Type B pancreatic cell (in vitro differentiated cells): ENCODE data around the gene POP7. TPM values are rescaled to one million over a fixed set of nuclear protein-coding genes. Genes with fewer than 3 reads are reported as not detected.

Experiments used
- total RNA-seq: library from RNA; stranded (reverse); gene quantifications from 2 replicates; pipeline ENCODE4 v1.2.1, GENCODE V29; 2021; ENCODE audit warnings: low replicate concordance

Gene POP7
- total RNA-seq, 1 donor from 2014 or later: 41.0 TPM

Other genes with a start within 250 kb of the POP7 start
- gene SPACDR, start 241.9 kb upstream of the POP7 start, total RNA-seq: 1.4 and 2.8 TPM in 2 replicates
- gene TSC22D4, start 226.9 kb upstream of the POP7 start, total RNA-seq: 45.3 and 57.6 TPM in 2 replicates
- 2.1 and 6.3 TPM in 2 replicates for gene NYAP1, start 222.2 kb upstream of the POP7 start, total RNA-seq
- 16.3 and 21.0 TPM in 2 replicates for gene AGFG2, start 166.9 kb upstream of the POP7 start, total RNA-seq
- 3.1 and 5.6 TPM in 2 replicates for gene SAP25, start 132.2 kb upstream of the POP7 start, total RNA-seq
- gene LRCH4, start 120.0 kb upstream of the POP7 start, total RNA-seq: 64.5 and 66.7 TPM in 2 replicates
- gene FBXO24, start 119.8 kb upstream of the POP7 start, total RNA-seq: 0.76 and 0.77 TPM in 2 replicates
- gene PCOLCE, start 103.8 kb upstream of the POP7 start, total RNA-seq: 11.6 and 152 TPM in 2 replicates
- 28.3 and 29.0 TPM in 2 replicates for gene MOSPD3, start 93.6 kb upstream of the POP7 start, total RNA-seq
- gene TFR2, start 64.6 kb upstream of the POP7 start, total RNA-seq: 1.8 and 2.5 TPM in 2 replicates
- gene ACTL6B, start 49.7 kb upstream of the POP7 start, total RNA-seq: 1.8 and 2.4 TPM in 2 replicates
- gene GNB2, start 32.4 kb upstream of the POP7 start, total RNA-seq: 179 and 203 TPM in 2 replicates
- 49.5 and 79.4 TPM in 2 replicates for gene GIGYF1, start 11.9 kb upstream of the POP7 start, total RNA-seq
- 0.22 and 0.40 TPM in 2 replicates for gene EPO, start 14.3 kb downstream of the POP7 start, total RNA-seq
- gene ZAN, start 27.5 kb downstream of the POP7 start, total RNA-seq: not detected in 2 replicates
- 69.3 and 78.4 TPM in 2 replicates for gene EPHB4, start 121.4 kb downstream of the POP7 start, total RNA-seq
- gene SLC12A9, start 146.6 kb downstream of the POP7 start, total RNA-seq: 31.4 and 37.1 TPM in 2 replicates
- 78.9 and 84.7 TPM in 2 replicates for gene TRIP6, start 161.3 kb downstream of the POP7 start, total RNA-seq
- 168 and 239 TPM in 2 replicates for gene SRRT, start 169.0 kb downstream of the POP7 start, total RNA-seq
- gene UFSP1, start 183.6 kb downstream of the POP7 start, total RNA-seq: 4.4 and 6.3 TPM in 2 replicates
- gene ACHE, start 189.8 kb downstream of the POP7 start, total RNA-seq: 7.1 and 10.4 TPM in 2 replicates
- gene MUC3A, start 243.4 kb downstream of the POP7 start, total RNA-seq: 8.2 and 23.5 TPM in 2 replicates